Measurements from ENCODE around the gene MEF2A. TPM values are rescaled to one million over a fixed set of nuclear protein-coding genes. Genes with fewer than 3 reads are reported as not detected.

The MEF2A gene
- total and polyA plus RNA-seq, 9 of the 15 experiments (the other 6 are each of a cell fraction or from before 2014, with no cell fraction given), result 1.6 to 18.7 (median 8.7) TPM

GRCh38 chr15:99526671-99527070 is 39.1 kb upstream of the MEF2A start:
- no peaks in the 10 kb centered on the region; the same call in 1 of the 2 replicates for H3K9me3 ChIP-seq (replicated peaks; ENCODE audit: control insufficient read depth, insufficient read depth, low read depth, low read length)
- no peaks in the 10 kb centered on the region for H4K20me1 ChIP-seq (replicated peaks; ENCODE audit: control insufficient read depth, insufficient read depth, low read length)
- H3K36me3 ChIP-seq (ENCODE audit: control insufficient read depth, insufficient read depth, low read length), result no peaks in the 10 kb centered on the region
- WGBS (ENCODE audit: insufficient coverage, low coverage, missing lambda C conversion rate), result 0% methylated on average over 3 of the region's 3 CpGs
- FAIRE-seq, result no peak
- no TSS peak for BruUV-seq (replicated peaks)
- CTCF ChIA-PET (ENCODE audit: low intra/inter-chr PET ratio), result no interaction called here
- no peaks in the 10 kb centered on the region for H3K79me2 ChIP-seq (ENCODE audit: control insufficient read depth, insufficient read depth, low read length)
- no peaks in the 10 kb centered on the region for H3K9me1 ChIP-seq (ENCODE audit: control insufficient read depth, insufficient read depth, low read length)
- no peak for ATAC-seq
- H3K4me1 ChIP-seq (replicated peaks in 1 of 2; ENCODE audit: control insufficient read depth in 2 of 2, insufficient read depth in 2 of 2, low read length in 2 of 2), result no peaks in the 10 kb centered on the region
- H3K4me3 ChIP-seq, result no peak overlapping the region
- intact Hi-C loops (cut with micrococcal nuclease) (no loop called here), in situ Hi-C loops (cut with MboI) (no loop called here)
- no peak overlapping the region for H3K27ac ChIP-seq (ENCODE audit: extremely low read depth, low read depth, low read length)
- no peak overlapping the region for H2AFZ ChIP-seq (ENCODE audit: low read depth, low read length)
- DNase-seq (ENCODE audit: extremely low read depth in 1 of 4, low spot score in 3 of 4), result no peak
- H3K27me3 ChIP-seq (ENCODE audit: control insufficient read depth in 2 of 2, insufficient read depth in 2 of 2, low read length in 2 of 2), result no peaks in the 10 kb centered on the region
- POLR2A ChIA-PET, result interaction anchor here (1.2 kb wide), 1 partner anchor 15 kb away, joined by 4 read pairs; no protein-coding TSS in a partner anchor
- no peak overlapping the region for H3K4me2 ChIP-seq (ENCODE audit: insufficient read depth, low read length)
- no peak overlapping the region for H3K9ac ChIP-seq (ENCODE audit: insufficient read depth in 1 of 2, low read depth in 2 of 2, low read length in 2 of 2)
- TF ChIP-seq MGA (IDR thresholded peaks at IDR 0.05) (no peak), ZNF699 (CRISPR knock-in tag; IDR thresholded peaks at IDR 0.05; ENCODE audit: insufficient replicate concordance) (no peak), MXD1 (CRISPR knock-in tag; IDR thresholded peaks at IDR 0.05; ENCODE audit: borderline replicate concordance, poor library complexity, severe bottlenecking) (no peak), POLR3G (IDR thresholded peaks at IDR 0.05; ENCODE audit: extremely low read depth, insufficient read length, insufficient replicate concordance) (no peak), C11orf30 (IDR thresholded peaks at IDR 0.05; ENCODE audit: low read depth) (peak; percentile 12; the same call in 1 of the 2 replicates), COPS2 (conservative IDR thresholded peaks at IDR 0.05) (no peak), SMAD1 (IDR thresholded peaks at IDR 0.05; ENCODE audit: low read depth, low read length, partially characterized antibody) (no peak), PHF21A (IDR thresholded peaks at IDR 0.05; ENCODE audit: borderline replicate concordance, low read depth) (no peak), ZKSCAN8 (CRISPR knock-in tag; IDR thresholded peaks at IDR 0.05) (no peak), HMGN3 (IDR thresholded peaks at IDR 0.05; ENCODE audit: borderline replicate concordance, extremely low read depth, insufficient read length, low read depth, low read length) (no peak), ZNF316 (IDR thresholded peaks at IDR 0.05) (peak; percentile 59), EZH2 (IDR thresholded peaks at IDR 0.05; ENCODE audit: borderline replicate concordance, low read depth, low read length) (no peak)

Data from K562 (cell line).